TTC549 (cell line): ENCODE results near the gene HOXC11.

ENCODE experiments used
- FAIRE-seq: peaks from 2 replicates; lab custom pipeline; 2012; peaks lifted over from hg19 to GRCh38; lab: Jason Lieb, UNC

HOXC11 gene

GRCh38 chr12:53998900-53999236 is 25.9 kb downstream of the HOXC11 start:
- no peak for FAIRE-seq

- FAIRE-seq, result no peak
Measured at GRCh38 chr12:53999559-54000115, 26.7 kb downstream of the HOXC11 start.

- FAIRE-seq, result no peak
Measured at GRCh38 chr12:54000116-54001114, 27.5 kb downstream of the HOXC11 start, which contains the start of gene HOXC9. TSS of gene HOXC9 (plus strand) at chr12:54000161. CDS start at chr12:54000189, 28 bp downstream.

- FAIRE-seq, result no peak
Measured at GRCh38 chr12:54001283-54002187, 28.6 kb downstream of the HOXC11 start.

- FAIRE-seq, result no peak
Measured at GRCh38 chr12:54002278-54002914, 29.5 kb downstream of the HOXC11 start.

GRCh38 chr12:54002915-54003389 is 30.0 kb downstream of the HOXC11 start:
- no peak for FAIRE-seq

GRCh38 chr12:54003625-54004024 is 30.7 kb downstream of the HOXC11 start:
- no peak for FAIRE-seq

- no peak for FAIRE-seq
Measured at GRCh38 chr12:54004063-54004840, 31.3 kb downstream of the HOXC11 start.

GRCh38 chr12:54004841-54005530 is 32.1 kb downstream of the HOXC11 start:
- FAIRE-seq, result no peak

GRCh38 chr12:54005531-54005852 is 32.6 kb downstream of the HOXC11 start:
- no peak for FAIRE-seq

- FAIRE-seq, result no peak
Measured at GRCh38 chr12:54005853-54006558, 33.1 kb downstream of the HOXC11 start.

GRCh38 chr12:54006559-54007220 is 33.8 kb downstream of the HOXC11 start:
- no peak for FAIRE-seq

GRCh38 chr12:54007538-54008259 is 34.8 kb downstream of the HOXC11 start:
- FAIRE-seq, result no peak

- no peak for FAIRE-seq
Measured at GRCh38 chr12:54008260-54008552, 35.3 kb downstream of the HOXC11 start.

- FAIRE-seq, result no peak
Measured at GRCh38 chr12:54009171-54010052, 36.5 kb downstream of the HOXC11 start.

GRCh38 chr12:54010053-54010971 is 37.4 kb downstream of the HOXC11 start:
- FAIRE-seq, result no peak
